NCI-H446 (cell line): ENCODE results near the gene TAF1D.

Experiments
- DNase-seq, 2 experiments: peaks; one replicate each; lab custom pipeline; 2025; lab: John Stamatoyannopoulos, UW

The TAF1D gene

DNA sequence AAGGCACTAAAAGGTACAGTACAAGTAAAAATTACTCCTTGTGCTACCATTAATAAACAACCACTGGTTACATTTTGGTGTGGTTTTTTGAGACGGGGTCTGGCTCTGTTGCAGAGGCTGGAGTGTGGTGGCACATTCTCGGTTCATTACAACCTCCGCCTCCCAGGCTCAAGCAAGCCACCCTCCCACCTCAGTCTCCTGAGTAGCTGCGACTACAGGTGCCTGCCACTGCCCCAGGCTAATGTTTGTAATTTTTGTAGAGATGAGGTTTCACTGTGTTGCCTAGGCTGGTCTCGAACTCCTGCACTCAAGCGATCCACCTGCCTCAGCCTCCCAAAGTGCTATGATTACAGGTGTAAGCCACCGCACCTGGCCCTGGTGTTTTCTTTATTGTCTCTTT is 20.8 kb downstream of the TAF1D start:
- no peak for DNase-seq

DNA sequence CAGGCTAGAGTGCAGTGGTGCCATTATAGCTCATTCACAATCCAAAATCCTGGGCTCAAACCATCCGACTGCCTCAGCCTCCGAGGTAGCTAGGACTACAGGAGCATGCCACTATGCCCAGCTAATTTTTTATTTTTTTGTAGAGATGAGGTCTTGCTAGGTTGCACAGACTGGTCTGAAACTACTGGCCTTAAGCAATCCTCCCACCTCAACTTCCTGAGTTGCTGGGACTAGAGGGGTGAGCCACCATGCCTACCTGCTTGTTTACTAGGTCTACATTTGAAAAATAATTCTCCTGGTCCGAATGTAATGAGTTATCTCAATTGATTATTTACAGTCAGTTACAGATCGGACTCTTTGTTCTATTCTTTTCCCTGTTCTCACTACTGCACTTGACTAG is 22.0 kb downstream of the TAF1D start:
- no peak for DNase-seq

DNA sequence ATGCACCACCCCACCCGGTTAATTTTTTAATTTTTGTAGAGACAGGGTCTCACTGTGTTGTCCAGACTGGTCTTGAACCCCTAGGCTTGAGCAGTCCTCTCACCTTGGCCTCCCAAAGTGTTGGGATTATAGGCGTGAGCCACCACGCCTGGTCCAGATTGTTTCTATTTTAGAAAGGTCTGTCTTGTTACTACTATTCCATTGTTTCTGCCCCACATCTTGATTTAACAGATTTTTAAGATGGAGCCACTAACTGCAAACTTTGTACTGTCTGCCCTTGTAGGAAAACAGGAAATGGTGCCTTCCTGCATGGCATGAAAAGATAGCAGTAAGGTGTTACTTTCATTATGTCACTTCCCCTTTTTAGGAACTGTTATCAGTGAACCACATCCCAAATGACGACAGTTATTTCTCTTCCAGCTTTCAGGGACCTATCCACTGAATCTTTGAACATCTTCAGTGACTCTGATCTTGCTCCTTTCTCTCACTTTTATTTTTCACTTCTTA is 23.2 kb downstream of the TAF1D start:
- DNase-seq, result no peak

DNA sequence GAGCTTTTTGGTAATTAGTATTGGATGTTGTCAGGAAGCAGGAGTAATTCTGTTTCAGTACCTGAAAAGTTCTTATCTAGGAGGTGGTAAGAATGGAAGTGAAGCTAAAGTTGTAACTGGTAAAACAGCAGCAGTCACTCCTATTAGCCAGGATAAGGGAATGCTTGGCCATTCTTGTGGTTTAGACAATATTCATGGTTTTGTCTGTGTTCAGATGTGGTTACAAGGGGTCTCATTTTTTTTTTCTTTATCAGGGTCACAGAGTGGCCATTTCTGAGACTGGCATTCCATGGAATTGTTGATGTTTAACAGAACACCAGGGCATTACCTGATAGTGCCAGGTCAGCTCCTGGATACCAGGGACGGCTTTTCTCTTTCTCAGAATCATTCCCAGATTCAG is 23.8 kb downstream of the TAF1D start:
- no peak for DNase-seq

DNA sequence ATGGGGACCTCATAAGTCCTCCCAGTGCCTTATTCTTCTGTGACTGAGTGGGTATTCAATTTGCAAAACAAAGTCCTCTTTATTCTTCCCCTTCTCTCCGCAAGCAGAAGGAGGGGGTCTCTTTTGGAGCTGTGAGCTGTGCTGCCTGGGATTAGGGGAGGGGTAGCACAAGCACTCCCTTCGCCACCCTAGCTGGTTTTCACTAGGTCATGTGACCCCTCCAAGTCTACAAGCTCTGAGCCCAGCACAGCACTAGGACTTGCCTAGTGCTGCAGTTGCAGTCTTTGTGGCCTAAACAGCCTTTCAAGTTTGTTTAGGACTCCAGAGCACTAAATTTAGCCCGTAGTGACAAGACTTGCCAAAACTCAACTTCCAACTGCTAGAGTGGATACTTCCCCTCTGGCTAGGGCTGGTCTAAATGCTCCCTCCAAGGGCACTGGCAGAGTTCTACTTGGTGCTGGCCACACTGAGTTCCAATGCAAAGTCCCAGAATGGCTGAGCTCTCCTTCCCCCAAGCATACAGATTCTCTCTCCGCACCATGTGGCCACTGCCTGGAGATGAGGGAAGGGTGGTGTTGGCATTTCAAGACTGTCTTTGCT is 25.4 kb downstream of the TAF1D start:
- no peak for DNase-seq

DNA sequence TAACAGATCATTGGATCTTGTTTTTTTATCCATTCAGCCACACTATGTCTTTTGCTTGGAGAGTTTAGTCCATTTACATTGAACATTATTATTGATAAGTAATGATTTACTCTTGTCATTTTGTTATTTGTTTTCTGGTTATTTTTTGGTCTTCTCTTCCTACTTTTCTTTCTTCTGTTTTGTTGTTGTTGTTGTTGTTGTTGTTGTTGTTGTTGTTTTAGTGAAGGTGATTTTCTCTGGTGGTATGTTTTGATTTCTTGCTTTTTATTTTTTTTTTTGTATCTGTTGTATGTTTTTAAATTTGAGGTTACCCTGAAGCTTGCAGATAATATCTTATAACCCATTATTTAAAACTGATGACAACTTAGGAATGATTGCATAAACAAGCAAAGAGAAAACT is 28.6 kb downstream of the TAF1D start:
- no peak for DNase-seq

DNA sequence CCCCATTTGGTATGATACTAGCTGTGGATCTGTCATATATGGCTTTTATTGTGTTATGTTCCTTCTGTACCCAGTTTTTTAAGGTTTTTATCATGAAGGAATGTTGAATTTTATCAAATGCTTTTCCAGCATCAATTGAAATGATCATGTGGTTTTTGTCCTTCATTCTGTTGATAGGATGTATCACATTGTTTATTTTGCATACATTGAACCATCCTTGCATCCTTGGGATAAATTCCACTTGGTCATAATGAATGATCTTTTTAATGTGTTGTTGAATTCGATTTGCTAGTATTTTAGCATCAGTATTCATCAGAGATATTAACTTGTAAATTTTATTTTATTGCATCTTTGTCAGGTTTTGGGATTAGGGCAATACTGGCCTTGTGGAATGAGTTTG is 31.1 kb downstream of the TAF1D start:
- no peak for DNase-seq

DNA sequence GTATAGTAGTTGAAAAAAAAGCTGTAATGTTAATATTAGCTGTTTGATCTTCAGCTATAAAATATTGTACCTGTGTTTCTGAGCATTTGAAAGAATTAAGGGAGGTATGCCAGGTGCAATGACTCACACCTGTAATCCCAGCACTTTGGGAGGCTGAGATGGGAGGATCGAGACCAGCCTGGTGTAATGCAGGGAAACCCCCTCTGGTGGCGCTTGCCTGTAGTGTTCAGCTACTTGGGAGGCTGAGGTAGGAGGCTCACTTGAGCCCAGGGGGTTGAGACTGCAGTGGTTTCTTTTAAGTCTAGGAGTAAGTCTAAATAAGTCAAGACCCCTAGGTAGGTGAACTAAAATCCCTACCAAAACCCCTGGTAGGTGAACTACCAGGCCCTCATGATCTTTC is 37.1 kb downstream of the TAF1D start:
- no peak for DNase-seq

DNA sequence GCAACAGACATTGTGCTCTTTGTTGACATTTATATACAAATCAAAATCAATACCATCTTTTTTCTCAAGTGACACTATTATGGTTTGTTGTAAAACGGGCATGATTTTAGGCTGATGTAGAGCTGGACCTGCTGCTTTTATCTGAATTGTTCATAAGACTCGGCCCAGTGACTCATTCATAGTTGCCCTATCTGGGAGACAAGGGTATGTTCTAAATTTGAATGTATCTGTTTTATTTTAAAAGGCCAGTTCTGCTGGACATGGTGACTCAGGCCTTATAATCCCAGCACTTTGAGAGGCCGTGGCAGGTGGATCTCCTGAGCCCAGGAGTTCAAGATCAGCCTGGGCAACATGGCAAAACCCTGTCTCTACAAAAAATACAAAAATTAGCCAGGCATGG is 40.5 kb downstream of the TAF1D start:
- DNase-seq, result no peak

DNA sequence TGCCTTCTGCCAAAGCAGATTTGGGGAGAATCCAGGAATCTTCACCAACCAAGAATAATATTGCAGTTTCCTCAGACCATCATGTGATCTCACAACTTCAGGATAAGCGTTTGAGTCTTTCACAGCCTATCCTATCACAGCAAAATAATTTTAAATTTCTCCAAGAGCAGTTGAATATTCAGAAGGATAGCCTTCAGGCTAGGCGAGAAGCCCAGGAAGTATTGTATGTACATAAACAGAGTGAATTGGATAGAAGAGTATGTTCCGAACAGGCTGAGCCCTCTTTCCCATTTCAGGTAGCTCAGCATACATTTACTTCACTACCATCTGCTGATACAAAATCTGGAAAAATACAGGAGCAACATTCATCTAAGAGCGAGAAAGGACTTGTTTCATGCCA is 43.7 kb downstream of the TAF1D start:
- DNase-seq, result no peak

DNA sequence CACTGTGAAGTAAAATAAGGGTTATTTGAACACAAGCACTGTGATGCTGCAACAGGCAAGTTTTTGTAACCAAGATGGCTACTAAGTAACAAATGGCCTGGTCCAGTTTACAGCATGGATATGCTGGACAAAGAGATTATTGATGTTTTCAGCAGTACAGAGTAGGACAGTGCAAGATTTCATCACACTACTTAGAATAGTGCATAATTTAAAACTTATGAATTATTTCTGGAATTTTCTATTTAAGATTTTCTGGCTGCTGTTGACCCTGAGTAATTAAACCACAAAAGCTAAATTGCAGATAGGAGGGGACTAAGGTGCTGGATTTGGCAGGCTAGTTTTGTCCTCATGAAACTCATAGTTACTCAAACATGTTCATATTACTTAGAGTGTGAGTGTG is 46.7 kb downstream of the TAF1D start:
- DNase-seq, result no peak

DNA sequence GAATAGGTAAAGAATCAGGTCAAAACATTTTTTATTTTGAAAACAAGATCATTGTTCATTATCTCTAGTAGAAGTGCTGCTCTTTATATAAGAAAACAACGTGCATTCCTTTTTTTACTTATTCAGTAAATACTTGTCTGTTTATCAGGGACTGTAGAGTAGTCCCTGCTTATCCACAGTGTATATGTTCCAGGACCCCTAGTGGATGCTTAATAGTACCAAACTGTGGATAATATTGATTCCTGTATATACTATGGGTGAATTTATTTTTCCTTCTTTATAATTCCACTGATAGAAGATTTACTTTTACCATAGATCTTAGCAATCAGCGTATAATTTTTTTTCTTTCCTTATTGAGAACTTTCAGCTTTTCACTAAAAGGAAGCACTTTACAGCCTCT is 47.2 kb downstream of the TAF1D start:
- no peak for DNase-seq

DNA sequence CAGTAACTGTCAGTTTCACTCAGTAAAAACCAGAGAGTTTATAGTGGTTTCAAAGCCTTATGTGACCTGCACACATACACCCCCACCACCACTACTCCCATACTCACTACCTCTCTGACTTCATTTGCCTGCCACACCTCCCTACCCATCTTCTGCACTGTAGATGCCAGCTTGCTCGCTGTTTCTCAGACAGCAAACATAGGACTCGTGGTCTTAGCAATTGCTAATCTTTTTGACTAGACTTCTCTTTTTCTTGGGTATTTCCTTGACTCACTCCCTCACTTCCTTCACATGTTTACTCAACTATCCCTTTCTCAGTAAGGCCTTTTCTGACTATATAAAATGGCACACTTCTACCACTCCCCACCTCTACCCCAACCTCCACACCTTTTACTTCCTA is 52.1 kb downstream of the TAF1D start:
- no peak for DNase-seq

DNA sequence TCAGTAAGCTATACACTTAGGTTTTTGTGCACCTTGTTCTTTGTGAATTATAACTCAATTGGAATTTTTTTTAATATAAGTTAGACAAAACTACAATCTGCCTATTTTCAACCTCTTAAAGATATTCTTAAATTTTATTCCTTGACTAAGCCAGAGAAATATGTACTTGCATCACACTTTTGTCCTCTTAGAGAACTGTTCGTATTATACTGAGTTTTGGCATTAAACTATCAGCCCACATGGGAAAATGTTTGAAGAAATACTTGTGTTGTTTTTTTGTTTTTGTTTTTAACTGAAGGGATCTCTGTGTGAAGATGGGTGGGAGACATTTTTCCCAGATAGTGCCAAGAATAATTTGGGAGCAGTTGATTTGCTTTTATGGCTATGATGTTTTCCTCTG is 54.5 kb downstream of the TAF1D start:
- DNase-seq, result no peak

DNA sequence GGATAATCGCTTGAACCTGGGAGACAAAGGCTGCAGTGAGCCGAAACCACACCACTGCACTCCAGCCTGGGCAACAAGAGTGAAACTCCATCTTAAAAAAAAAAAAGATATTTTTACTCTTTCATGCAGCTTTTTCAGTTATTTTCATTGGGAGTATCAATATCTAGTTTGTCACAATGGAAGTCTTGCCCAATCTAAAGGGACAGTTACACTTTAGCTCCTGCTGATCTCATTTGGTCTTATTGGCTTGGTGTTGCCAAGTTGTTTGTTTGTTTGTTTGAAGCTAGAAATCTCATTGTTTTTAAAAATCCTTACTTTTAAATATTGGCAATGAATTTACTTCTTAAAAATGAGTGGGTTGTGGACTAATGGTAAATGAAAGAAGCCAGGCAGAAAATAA is 55.1 kb downstream of the TAF1D start:
- DNase-seq, result no peak
